HG03196 (cell line): Measurements from ENCODE around the gene IRX3.

ENCODE experiments used
- ATAC-seq: cut with Tn5 transposase; IDR thresholded peaks from one replicate; pipeline ENCODE4 v1.9.1; 2021; ENCODE audit not compliant: unreplicated experiment

Gene IRX3

GRCh38 chr16:54291656-54292487 lies 5.3 kb upstream of the IRX3 start:
- no peak for ATAC-seq

GRCh38 chr16:54290833-54291655 lies 4.5 kb upstream of the IRX3 start:
- ATAC-seq: no peak

GRCh38 chr16:54289945-54290832 lies 3.6 kb upstream of the IRX3 start:
- ATAC-seq: no peak

GRCh38 chr16:54289242-54289944 lies 2.8 kb upstream of the IRX3 start:
- ATAC-seq: no peak

GRCh38 chr16:54288835-54289241 lies 2.3 kb upstream of the IRX3 start:
- no peak for ATAC-seq

GRCh38 chr16:54288030-54288834 lies 1.6 kb upstream of the IRX3 start:
- ATAC-seq: no peak

GRCh38 chr16:54287131-54288029 lies 793 bp upstream of the IRX3 start:
- no peak for ATAC-seq

- ATAC-seq: no peak
Measured at GRCh38 chr16:54286090-54286365, 559 bp downstream of the IRX3 start.

- no peak for ATAC-seq
Measured at GRCh38 chr16:54285414-54286089, 1.0 kb downstream of the IRX3 start.

GRCh38 chr16:54284931-54285413 lies 1.6 kb downstream of the IRX3 start:
- no peak for ATAC-seq

- ATAC-seq: no peak
Measured at GRCh38 chr16:54284319-54284930, 2.2 kb downstream of the IRX3 start.

- ATAC-seq: no peak
Measured at GRCh38 chr16:54283725-54284318, 2.8 kb downstream of the IRX3 start.

GRCh38 chr16:54282928-54283724 lies 3.5 kb downstream of the IRX3 start:
- ATAC-seq: no peak

- no peak for ATAC-seq
Measured at GRCh38 chr16:54282202-54282927, 4.2 kb downstream of the IRX3 start.

- no peak for ATAC-seq
Measured at GRCh38 chr16:54281535-54282201, 4.9 kb downstream of the IRX3 start.
